Endothelial cell (in vitro differentiated cells): Measurements from ENCODE around the gene PRMT6. TPM values are rescaled to one million over a fixed set of nuclear protein-coding genes. Genes with fewer than 3 reads are reported as not detected.
"Not testable (repeated sequence)": the region's sequence is repeated elsewhere in the genome, so short reads cannot be mapped to it uniquely, and the experiment has no call there.

Experiments
- DNase-seq: peaks from one replicate; pipeline ENCODE4 v3.0.0; 2021; ENCODE audit warnings: low spot score
- H3K27ac Mint-ChIP-seq: one replicate; pipeline ENCODE4 v1.8.0; 2021; ENCODE audit warnings: mixed read lengths, inconsistent platforms; ENCODE audit not compliant: unreplicated experiment
- H3K27me3 Mint-ChIP-seq: one replicate; pipeline ENCODE4 v1.8.0; 2021; ENCODE audit warnings: mild to moderate bottlenecking, moderate library complexity, mixed read lengths, inconsistent platforms; ENCODE audit not compliant: unreplicated experiment
- H3K36me3 Mint-ChIP-seq: one replicate; pipeline ENCODE4 v1.8.0; 2021; ENCODE audit warnings: mild to moderate bottlenecking, low read depth, mixed read lengths, inconsistent platforms; ENCODE audit not compliant: unreplicated experiment
- H3K4me1 Mint-ChIP-seq: one replicate; pipeline ENCODE4 v1.8.0; 2021; ENCODE audit warnings: mild to moderate bottlenecking, mixed read lengths, inconsistent platforms; ENCODE audit not compliant: unreplicated experiment
- H3K4me3 Mint-ChIP-seq: one replicate; pipeline ENCODE4 v1.8.0; 2021; ENCODE audit warnings: mild to moderate bottlenecking, mixed read lengths, inconsistent platforms; ENCODE audit not compliant: unreplicated experiment
- H3K9me3 Mint-ChIP-seq: one replicate; pipeline ENCODE4 v1.8.0; 2021; ENCODE audit warnings: mixed read lengths, inconsistent platforms; ENCODE audit not compliant: unreplicated experiment
- CTCF ChIP-seq: fragments of 200-600 bp; sonication (generic); IDR thresholded peaks from one replicate; pipeline ENCODE4 v1.5.0; 2021; ENCODE audit warnings: antibody characterized with exemption; ENCODE audit not compliant: unreplicated experiment
- total RNA-seq: library from RNA; stranded (reverse); fragmentation: NEBNext Ultra II Directional; extraction: Animal tissue kit (Norgen Biotek cat#: 25700); gene quantifications from one replicate; pipeline ENCODE4 v1.2.1, GENCODE V29; 2021; ENCODE audit not compliant: unreplicated experiment

PRMT6 gene
- total RNA-seq, 1 donor from 2014 or later, result 14.0 TPM

GRCh38 chr1:107019166-107019565 is 37.3 kb upstream of the PRMT6 start:
- no peak for TF ChIP-seq CTCF
- H3K4me3 Mint-ChIP-seq, result no peak overlapping the region
- H3K4me1 Mint-ChIP-seq, result peaks cover 2% of the 10 kb centered on the region
- no peaks in the 10 kb centered on the region for H3K27me3 Mint-ChIP-seq
- H3K9me3 Mint-ChIP-seq, result no peaks in the 10 kb centered on the region
- no peaks in the 10 kb centered on the region for H3K36me3 Mint-ChIP-seq
- DNase-seq, result no peak
- H3K27ac Mint-ChIP-seq, result no peak overlapping the region

- not testable (repeated sequence) for H3K27me3 Mint-ChIP-seq, H3K4me3 Mint-ChIP-seq, DNase-seq, H3K36me3 Mint-ChIP-seq, H3K9me3 Mint-ChIP-seq, H3K27ac Mint-ChIP-seq, H3K4me1 Mint-ChIP-seq
Observed at GRCh38 chr1:107038874-107039273, 17.6 kb upstream of the PRMT6 start.

GRCh38 chr1:107044310-107045220 is 11.9 kb upstream of the PRMT6 start:
- H3K27me3 Mint-ChIP-seq, H3K36me3 Mint-ChIP-seq, DNase-seq, H3K9me3 Mint-ChIP-seq, H3K27ac Mint-ChIP-seq, H3K4me3 Mint-ChIP-seq, H3K4me1 Mint-ChIP-seq: not testable (repeated sequence)

- H3K9me3 Mint-ChIP-seq, result no peaks in the 10 kb centered on the region
- peaks cover 3% of the 10 kb centered on the region for H3K27me3 Mint-ChIP-seq
- no peak for DNase-seq
- TF ChIP-seq CTCF, result no peak
- no peaks in the 10 kb centered on the region for H3K4me1 Mint-ChIP-seq
- peaks cover 4% of the 10 kb centered on the region for H3K36me3 Mint-ChIP-seq
- H3K27ac Mint-ChIP-seq, result no peak overlapping the region
- no peak overlapping the region for H3K4me3 Mint-ChIP-seq
Observed at GRCh38 chr1:107047602-107048001, 8.9 kb upstream of the PRMT6 start.

GRCh38 chr1:107048241-107048640 is 8.2 kb upstream of the PRMT6 start:
- H3K4me3 Mint-ChIP-seq, result no peak overlapping the region
- H3K27me3 Mint-ChIP-seq, result peaks cover 3% of the 10 kb centered on the region
- H3K36me3 Mint-ChIP-seq, result peaks cover 4% of the 10 kb centered on the region

More at GRCh38 chr1:107048241-107048640, 8.2 kb upstream of the PRMT6 start:
- H3K4me1 Mint-ChIP-seq, result no peaks in the 10 kb centered on the region
- no peak overlapping the region for H3K27ac Mint-ChIP-seq
- no peak for TF ChIP-seq CTCF
- no peaks in the 10 kb centered on the region for H3K9me3 Mint-ChIP-seq
- DNase-seq, result no peak
